Activated CD4-positive, alpha-beta memory T cell treated with anti-CD3 and anti-CD28 coated beads for 36 hours (primary cell): ENCODE measurements around the gene FBXL14. TPM values are rescaled to one million over a fixed set of nuclear protein-coding genes. Genes with fewer than 3 reads are reported as not detected.

Experiments used
- CTCF ChIA-PET: fragments of 350-600 bp; sonication (Branson Sonifier 250); formaldehyde crosslinking; loops from one replicate; lab custom pipeline; 2021; ENCODE audit warnings: antibody characterized with exemption, inconsistent platforms; lab: Charles Lee
- POLR2A ChIA-PET: fragments of 350-600 bp; sonication (Branson Sonifier 250); formaldehyde crosslinking; loops from one replicate; lab custom pipeline; 2021; ENCODE audit warnings: antibody characterized with exemption; lab: Charles Lee
- DNase-seq: peaks from one replicate; pipeline ENCODE4 v3.0.0-alpha.2; 2020
- H3K27ac Mint-ChIP-seq: one replicate; pipeline ENCODE4 v1.8.0; 2021; ENCODE audit warnings: mixed read lengths
- H3K27me3 Mint-ChIP-seq: one replicate; pipeline ENCODE4 v1.8.0; 2021; ENCODE audit warnings: mixed read lengths
- H3K36me3 Mint-ChIP-seq: one replicate; pipeline ENCODE4 v1.8.0; 2021; ENCODE audit warnings: mixed read lengths
- H3K4me1 Mint-ChIP-seq: one replicate; pipeline ENCODE4 v1.8.0; 2021; ENCODE audit warnings: low read depth, mixed read lengths
- H3K4me3 Mint-ChIP-seq: one replicate; pipeline ENCODE4 v1.8.0; 2021; ENCODE audit warnings: mild to moderate bottlenecking, mixed read lengths
- H3K9me3 Mint-ChIP-seq: one replicate; pipeline ENCODE4 v1.8.0; 2021; ENCODE audit warnings: mixed read lengths
- intact Hi-C: fragments of 100-400 bp; cut with micrococcal nuclease; formaldehyde crosslinking; loops from one replicate; pipeline ENCODE4 v1.15.1; 2023
- total RNA-seq, 2 experiments: library from RNA; stranded (reverse); gene quantifications; one replicate each; pipeline ENCODE4 v1.2.3, GENCODE V29; 2021

The FBXL14 gene
- total RNA-seq, 2 experiments from 2014 or later, result 13.5 to 14.4 TPM

DNA sequence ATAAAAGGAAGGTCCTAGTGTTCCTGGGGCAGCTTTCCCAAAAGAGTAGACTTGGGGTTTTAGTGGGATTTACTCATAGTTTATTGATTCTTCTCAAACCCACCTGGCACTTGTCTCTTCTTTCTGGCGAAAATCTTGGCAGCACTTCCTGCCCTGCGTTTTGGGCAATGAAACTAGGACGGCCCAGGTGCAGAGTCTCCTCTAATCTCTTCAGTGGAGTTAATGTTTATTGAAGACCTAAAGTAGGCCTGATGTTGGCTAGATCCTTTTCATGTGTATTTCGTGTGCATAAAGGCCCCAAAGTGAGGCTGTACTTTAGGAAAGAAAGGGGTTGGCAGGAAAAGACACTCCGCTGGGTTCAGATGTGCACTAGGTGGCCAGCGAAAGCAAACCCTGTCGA is 39.8 kb upstream of the FBXL14 start:
- Mint-ChIP-seq H3K4me1 (peaks cover 12% of the 10 kb centered on the region), H3K9me3 (no peaks in the 10 kb centered on the region), H3K36me3 (no peaks in the 10 kb centered on the region), H3K27ac (no peak overlapping the region), H3K4me3 (no peak overlapping the region), H3K27me3 (peaks cover 52% of the 10 kb centered on the region)
- no peak for DNase-seq
- CTCF ChIA-PET, result interaction anchor here (0.6 to 3.7 kb wide), 30 partner anchors 10 to 943 kb away, joined by 3 to 55 read pairs (median 4); no protein-coding TSS in a partner anchor
- POLR2A ChIA-PET, result no interaction called here
- intact Hi-C loops, result loop anchor here (1.0 kb wide), 1 partner anchor 157 kb away; no protein-coding TSS in a partner anchor

DNA sequence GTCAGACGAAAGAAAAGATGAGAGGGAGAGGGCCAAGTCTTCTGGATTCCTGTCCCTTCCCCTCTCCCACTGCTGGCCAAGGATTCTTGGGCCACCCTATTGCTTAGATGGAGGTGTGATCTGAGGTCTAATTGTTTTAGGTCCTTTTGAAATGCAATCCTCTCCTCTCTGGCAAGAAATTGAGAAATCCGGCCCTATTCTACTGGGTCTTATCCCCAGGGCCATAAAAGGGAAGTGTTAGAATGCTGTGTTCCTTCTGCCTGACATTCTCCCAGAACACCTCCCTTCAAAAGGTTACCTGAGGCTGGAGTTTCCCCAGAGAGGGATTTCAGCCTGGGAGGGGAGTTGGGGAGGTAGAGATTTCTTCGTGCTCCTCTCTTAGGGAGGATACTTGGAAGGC is 39.1 kb upstream of the FBXL14 start:
- Mint-ChIP-seq H3K27ac (no peak overlapping the region), H3K9me3 (no peaks in the 10 kb centered on the region), H3K4me1 (peaks cover 13% of the 10 kb centered on the region), H3K27me3 (peaks cover 58% of the 10 kb centered on the region), H3K36me3 (no peaks in the 10 kb centered on the region), H3K4me3 (no peak overlapping the region)
- intact Hi-C loops, result no loop called here
- ChIA-PET CTCF (interaction anchor here (2.0 to 4.0 kb wide), 6 partner anchors 11 to 515 kb away, joined by 12 to 55 read pairs (median 22); no protein-coding TSS in a partner anchor), POLR2A (no interaction called here)
- DNase-seq, result no peak

DNA sequence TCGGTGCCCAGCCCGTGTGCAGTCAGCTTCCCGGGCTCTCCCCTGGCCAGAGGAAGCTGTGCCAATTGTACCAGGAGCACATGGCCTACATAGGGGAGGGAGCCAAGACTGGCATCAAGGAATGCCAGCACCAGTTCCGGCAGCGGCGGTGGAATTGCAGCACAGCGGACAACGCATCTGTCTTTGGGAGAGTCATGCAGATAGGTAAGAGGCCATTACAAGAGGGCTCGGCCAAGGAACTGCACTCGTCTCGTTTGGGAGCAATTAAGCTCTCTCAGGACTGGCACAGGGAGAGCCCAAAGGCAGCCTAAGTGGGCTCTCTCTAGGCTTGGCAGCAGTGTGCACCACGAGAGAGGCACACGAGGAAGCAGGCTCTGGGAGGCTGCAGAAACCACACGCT is 38.3 kb upstream of the FBXL14 start:
- H3K9me3 Mint-ChIP-seq, result no peaks in the 10 kb centered on the region
- peaks cover 63% of the 10 kb centered on the region for H3K27me3 Mint-ChIP-seq
- ChIA-PET CTCF (interaction anchor here (0.6 to 4.0 kb wide), 5 partner anchors 22 to 763 kb away, joined by 3 to 19 read pairs (median 3); no protein-coding TSS in a partner anchor), POLR2A (no interaction called here)
- no peak overlapping the region for H3K4me3 Mint-ChIP-seq
- DNase-seq, result no peak
- intact Hi-C loops, result no loop called here
- H3K27ac Mint-ChIP-seq, result no peak overlapping the region
- H3K36me3 Mint-ChIP-seq, result no peaks in the 10 kb centered on the region
- H3K4me1 Mint-ChIP-seq, result peaks cover 13% of the 10 kb centered on the region

DNA sequence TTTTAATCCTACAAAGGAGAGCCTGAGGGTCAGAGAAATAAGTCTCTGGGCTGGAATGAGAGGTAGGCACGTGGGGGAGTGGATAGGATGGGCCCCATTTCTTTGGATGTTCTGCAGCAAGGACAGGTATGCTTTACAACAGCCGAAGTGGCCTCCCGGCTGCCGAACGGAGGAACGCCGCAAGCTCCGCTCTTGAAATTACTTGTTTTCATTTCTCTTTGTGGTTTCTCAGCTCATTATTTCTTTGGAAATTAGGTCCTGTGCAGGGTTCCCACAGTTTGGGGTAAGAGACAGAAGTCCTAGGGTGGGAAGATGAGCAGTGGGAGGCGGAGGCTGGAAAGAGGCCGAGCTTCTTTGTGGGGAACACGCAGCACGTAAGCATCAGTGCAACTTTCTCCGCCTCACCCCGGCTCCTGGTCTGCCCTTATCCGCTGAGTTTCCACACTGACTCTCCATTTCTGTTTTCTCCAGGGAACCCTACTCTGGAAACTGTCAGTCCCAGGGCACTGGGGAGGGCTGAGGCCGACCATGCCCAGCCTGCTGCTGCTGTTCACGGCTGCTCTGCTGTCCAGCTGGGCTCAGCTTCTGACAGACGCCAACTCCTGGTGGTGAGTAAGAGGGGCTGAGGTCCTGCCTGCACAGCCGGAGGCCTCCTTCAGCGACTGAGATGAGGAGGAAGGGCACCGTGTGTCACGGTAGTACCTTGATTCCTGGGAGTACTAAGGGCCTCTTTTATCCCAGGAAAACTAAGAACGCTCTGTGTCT is 36.6 kb upstream of the FBXL14 start:
- H3K4me1 Mint-ChIP-seq, result peaks cover 13% of the 10 kb centered on the region
- CTCF ChIA-PET, result interaction anchor here (0.8 to 4.0 kb wide), 10 partner anchors 12 to 636 kb away, joined by 3 to 19 read pairs (median 4); no protein-coding TSS in a partner anchor
- DNase-seq, result no peak
- H3K27me3 Mint-ChIP-seq, result peaks cover 68% of the 10 kb centered on the region
- H3K36me3 Mint-ChIP-seq, result no peaks in the 10 kb centered on the region
- H3K27ac Mint-ChIP-seq, result no peak overlapping the region
- intact Hi-C loops, result no loop called here
- no peaks in the 10 kb centered on the region for H3K9me3 Mint-ChIP-seq
- POLR2A ChIA-PET, result no interaction called here
- H3K4me3 Mint-ChIP-seq, result peak overlapping the region; percentile 59

DNA sequence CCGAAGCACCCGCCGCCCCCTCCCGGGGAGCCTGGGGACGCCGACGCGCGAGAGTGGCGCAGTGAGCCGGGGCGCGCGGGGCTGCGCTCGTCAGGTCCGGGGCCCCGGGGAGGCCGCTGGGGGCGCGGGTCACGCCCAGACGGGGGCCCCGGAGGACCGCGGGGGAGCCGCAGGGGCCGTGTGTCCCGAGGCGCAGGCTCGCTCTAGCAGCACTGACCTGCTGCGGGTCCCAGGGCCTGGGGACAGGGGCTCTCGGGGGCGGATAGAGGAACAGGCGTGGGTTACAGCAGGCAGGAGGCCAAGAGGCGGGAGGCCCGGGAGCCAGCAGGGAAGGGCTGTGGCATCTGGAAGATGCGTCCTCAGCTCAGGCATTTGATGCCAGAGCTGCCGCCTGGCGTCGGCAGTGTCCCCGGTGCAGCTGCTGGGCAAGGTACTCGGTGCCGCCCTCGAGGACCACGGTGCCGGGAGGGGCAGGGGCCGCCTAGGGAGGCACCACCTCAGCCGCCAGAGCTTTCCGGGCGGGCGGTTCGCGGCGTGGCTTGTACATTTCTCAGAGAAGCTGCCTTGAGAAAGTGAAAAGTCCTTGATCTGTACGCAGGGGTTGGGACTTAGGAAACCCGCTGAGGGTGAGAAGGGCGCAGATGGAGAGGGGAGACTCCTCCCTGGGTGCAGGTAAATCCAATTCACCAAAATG is 35.9 kb upstream of the FBXL14 start:
- no peaks in the 10 kb centered on the region for H3K36me3 Mint-ChIP-seq
- intact Hi-C loops, result no loop called here
- CTCF ChIA-PET, result interaction anchor here (0.8 to 4.0 kb wide), 12 partner anchors 11 to 636 kb away, joined by 3 to 19 read pairs (median 4); no protein-coding TSS in a partner anchor
- H3K9me3 Mint-ChIP-seq, result no peaks in the 10 kb centered on the region
- no peak for DNase-seq
- no peak overlapping the region for H3K27ac Mint-ChIP-seq
- peaks cover 13% of the 10 kb centered on the region for H3K4me1 Mint-ChIP-seq
- peaks cover 64% of the 10 kb centered on the region for H3K27me3 Mint-ChIP-seq
- POLR2A ChIA-PET, result no interaction called here
- peak overlapping the region; percentile 59 for H3K4me3 Mint-ChIP-seq

DNA sequence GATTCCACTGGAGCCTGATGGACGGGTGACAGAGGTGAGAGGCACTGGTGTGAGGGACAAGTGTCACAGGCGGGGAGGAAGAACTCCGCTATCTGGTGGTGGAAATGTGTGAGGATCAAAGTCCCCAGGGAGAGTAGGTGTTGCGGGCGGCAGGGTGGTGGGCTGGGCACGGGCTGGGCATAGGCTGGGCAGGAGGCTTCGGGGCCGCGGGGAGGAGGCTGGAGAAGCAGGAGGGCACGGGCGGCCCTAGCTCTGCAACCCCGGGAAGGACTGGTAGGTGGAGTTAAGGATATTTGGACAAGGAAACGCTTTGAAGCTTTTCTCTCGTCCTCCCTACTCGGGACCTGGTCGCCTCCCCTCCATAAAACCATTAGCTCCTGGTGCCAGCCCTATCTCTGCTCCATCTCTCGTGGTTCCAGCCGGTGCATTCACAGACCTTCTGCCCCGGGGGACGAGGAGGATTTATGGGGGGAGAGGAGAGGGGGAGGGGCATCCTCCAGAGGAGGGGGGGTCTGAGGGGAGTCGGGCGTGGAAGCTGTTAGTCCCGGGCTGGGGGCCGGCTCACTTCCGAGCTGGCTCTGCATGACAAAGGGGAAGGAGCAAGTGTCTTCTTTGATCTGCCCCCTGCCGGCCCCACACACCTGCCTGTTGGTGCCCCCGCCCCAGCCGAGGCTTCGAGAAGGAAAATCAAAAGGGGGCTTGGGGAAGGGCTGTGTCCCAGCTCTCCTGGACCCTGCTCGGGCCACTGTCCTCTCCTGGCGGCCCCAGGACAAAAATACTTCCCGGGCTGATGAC is 35.2 kb upstream of the FBXL14 start:
- H3K27me3 Mint-ChIP-seq, result peaks cover 60% of the 10 kb centered on the region
- H3K27ac Mint-ChIP-seq, result no peak overlapping the region

DNA sequence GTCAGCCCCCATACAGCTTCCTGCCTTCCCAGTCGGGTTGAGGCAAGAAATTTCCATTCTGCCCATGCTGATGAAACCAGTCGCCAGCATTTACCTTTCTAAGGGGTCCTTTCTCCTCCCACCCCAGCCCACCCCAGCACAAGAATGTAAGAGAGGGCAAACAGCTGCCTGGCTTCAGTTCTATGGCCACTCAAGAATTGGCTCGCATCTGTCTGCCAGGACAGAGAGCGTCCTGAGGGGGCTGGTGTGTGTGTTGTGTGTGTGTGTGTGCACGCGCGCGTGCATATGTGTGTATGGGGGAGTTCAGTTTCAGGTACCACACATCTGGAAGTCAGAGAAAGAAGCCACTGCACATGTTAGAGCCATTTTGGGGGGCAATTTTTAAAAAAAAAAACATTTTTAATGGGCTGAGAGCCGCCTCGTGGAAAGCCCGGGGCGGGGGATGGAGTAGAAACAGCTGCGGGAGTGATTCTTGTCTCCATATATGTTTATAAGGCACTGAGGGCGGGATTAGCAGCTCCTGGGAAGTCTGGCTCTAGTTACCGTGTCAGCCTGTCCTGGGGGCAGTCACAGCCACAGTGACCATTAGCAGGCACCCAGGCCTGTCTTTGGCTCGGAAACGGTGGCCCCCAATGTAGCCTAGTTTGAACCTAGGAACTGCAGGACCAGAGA is 34.4 kb upstream of the FBXL14 start, which contains the start of gene WNT5B:
Gene WNT5B, plus strand, starts transcription at position 566 of the 672 bp plus-strand sequence. CDS start 2,124 bp downstream, outside the sequence.
- ChIA-PET POLR2A (no interaction called here), CTCF (interaction anchor here (0.8 to 2.1 kb wide), 7 partner anchors 23 to 511 kb away, joined by 3 to 8 read pairs (median 5); no protein-coding TSS in a partner anchor)
- Mint-ChIP-seq H3K4me1 (peaks cover 13% of the 10 kb centered on the region), H3K27ac (no peak within 1 kb of the TSS), H3K4me3 (peak within 1 kb of the TSS; percentile 9), H3K27me3 (peaks cover 54% of the 10 kb centered on the region), H3K9me3 (no peaks in the 10 kb centered on the region), H3K36me3 (no peaks in the 10 kb centered on the region)
- intact Hi-C loops, result no loop called here
- no peak for DNase-seq

More for the DNA sequence above, 35.2 kb upstream of the FBXL14 start:
- H3K4me1 Mint-ChIP-seq, result peaks cover 13% of the 10 kb centered on the region
- H3K36me3 Mint-ChIP-seq, result no peaks in the 10 kb centered on the region
- intact Hi-C loops, result no loop called here
- H3K4me3 Mint-ChIP-seq, result peak overlapping the region; percentile 9
- ChIA-PET CTCF (interaction anchor here (0.8 to 4.0 kb wide), 11 partner anchors 10 to 512 kb away, joined by 3 to 19 read pairs (median 5); no protein-coding TSS in a partner anchor), POLR2A (no interaction called here)
- no peak for DNase-seq
- H3K9me3 Mint-ChIP-seq, result no peaks in the 10 kb centered on the region

DNA sequence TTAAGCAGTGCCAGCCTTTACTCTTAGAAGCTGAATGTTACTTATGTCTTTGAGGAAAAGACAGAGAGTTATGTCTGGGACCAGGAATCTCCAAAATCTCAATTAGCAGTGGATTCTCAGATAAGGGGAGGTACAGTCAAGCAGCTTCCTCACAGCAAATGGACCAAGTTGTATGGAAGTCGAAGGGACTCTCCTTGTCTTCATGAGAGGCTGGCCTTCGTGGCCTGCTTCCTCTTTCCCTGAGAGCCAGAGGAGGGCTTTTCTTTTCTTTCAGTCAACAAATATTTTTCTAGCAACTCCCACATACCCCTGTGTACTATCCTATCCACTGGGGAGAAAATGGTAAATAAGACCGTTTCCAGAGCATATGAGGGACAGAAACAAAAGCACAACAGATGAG is 28.0 kb upstream of the FBXL14 start:
- Mint-ChIP-seq H3K27me3 (peaks cover 17% of the 10 kb centered on the region), H3K9me3 (no peaks in the 10 kb centered on the region), H3K36me3 (no peaks in the 10 kb centered on the region), H3K27ac (no peak overlapping the region), H3K4me1 (peaks cover 12% of the 10 kb centered on the region), H3K4me3 (no peak overlapping the region)
- intact Hi-C loops, result no loop called here
- POLR2A ChIA-PET, result no interaction called here
- DNase-seq, result no peak
- CTCF ChIA-PET, result interaction anchor here (0.9 to 1.6 kb wide), 2 partner anchors 12 to 31 kb away, joined by 4 to 5 read pairs; no protein-coding TSS in a partner anchor

DNA sequence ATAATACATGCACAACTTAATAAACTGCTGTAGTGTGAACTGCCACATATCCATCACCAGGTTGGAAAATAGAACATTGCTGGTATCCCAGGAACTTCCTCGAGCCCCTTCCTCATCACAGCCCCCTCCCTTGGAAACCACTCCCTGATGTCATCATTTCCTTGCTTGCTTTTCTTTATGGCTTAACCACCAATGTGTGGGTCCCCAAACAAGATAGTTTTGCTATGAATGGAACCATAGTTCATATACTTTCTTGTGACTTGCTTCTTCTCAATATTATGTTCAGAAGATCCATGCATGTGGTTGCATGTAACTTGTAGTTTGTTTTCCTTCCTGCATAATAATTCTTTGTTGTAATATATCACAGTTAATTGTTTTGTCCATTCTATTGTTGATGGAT is 25.7 kb upstream of the FBXL14 start:
- H3K27me3 Mint-ChIP-seq, result peaks cover 12% of the 10 kb centered on the region
- no peaks in the 10 kb centered on the region for H3K9me3 Mint-ChIP-seq
- H3K4me3 Mint-ChIP-seq, result no peak overlapping the region
- DNase-seq, result no peak
- POLR2A ChIA-PET, result no interaction called here
- intact Hi-C loops, result no loop called here
- no peak overlapping the region for H3K27ac Mint-ChIP-seq
- CTCF ChIA-PET, result interaction anchor here (0.6 to 1.0 kb wide), 2 partner anchors 10 to 1053 kb away, joined by 4 to 6 read pairs; no protein-coding TSS in a partner anchor
- H3K36me3 Mint-ChIP-seq, result no peaks in the 10 kb centered on the region
- H3K4me1 Mint-ChIP-seq, result peaks cover 19% of the 10 kb centered on the region

DNA sequence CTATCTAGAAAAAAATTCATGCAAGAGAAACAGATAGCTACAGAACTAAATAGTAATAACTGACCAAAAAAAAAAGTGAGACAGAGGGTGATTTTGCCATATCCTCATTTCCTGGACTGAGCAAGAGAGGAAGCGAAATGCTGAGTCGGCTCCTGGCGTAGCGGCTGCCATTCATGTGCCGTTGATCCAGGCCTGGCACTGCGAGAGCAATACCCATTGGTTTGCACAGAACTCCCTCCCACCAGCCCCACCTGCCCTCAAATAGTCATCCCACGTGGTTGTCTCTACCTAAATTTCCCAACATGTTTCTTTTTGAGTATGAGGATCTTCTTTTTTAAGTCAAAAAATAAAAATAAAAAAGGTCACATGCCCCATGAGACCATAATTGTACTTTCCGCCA is 25.2 kb upstream of the FBXL14 start:
- Mint-ChIP-seq H3K9me3 (no peaks in the 10 kb centered on the region), H3K27ac (no peak overlapping the region), H3K4me1 (peaks cover 19% of the 10 kb centered on the region), H3K36me3 (no peaks in the 10 kb centered on the region), H3K4me3 (no peak overlapping the region), H3K27me3 (peaks cover 14% of the 10 kb centered on the region)
- intact Hi-C loops, result no loop called here
- ChIA-PET CTCF (interaction anchor here (1.0 kb wide), 1 partner anchor 11 kb away, joined by 4 read pairs; no protein-coding TSS in a partner anchor), POLR2A (no interaction called here)
- DNase-seq, result peak; percentile 75

DNA sequence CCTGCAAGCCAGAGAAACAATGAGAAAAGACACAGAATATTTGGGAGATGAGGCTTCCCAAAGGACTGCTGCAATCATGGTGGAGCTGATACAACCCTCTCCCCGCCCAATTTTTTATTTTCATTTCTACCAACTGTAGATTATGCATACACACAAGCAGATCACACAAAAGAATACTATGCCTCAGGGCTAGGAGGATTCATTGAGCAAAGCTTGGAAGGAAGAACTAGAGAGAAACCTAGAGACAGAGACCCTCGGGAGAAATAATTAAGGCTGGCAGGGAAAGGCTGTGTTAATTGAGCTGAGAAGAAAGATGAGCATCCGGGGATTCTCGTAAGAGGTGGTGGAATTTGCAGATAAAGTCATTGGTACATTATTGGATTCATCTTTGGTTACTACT is 24.8 kb upstream of the FBXL14 start:
- Mint-ChIP-seq H3K4me1 (peaks cover 19% of the 10 kb centered on the region), H3K27me3 (peaks cover 14% of the 10 kb centered on the region), H3K36me3 (no peaks in the 10 kb centered on the region), H3K27ac (no peak overlapping the region), H3K9me3 (no peaks in the 10 kb centered on the region), H3K4me3 (no peak overlapping the region)
- ChIA-PET CTCF (interaction anchor here (1.0 kb wide), 1 partner anchor 11 kb away, joined by 4 read pairs; no protein-coding TSS in a partner anchor), POLR2A (no interaction called here)
- DNase-seq, result no peak
- intact Hi-C loops, result no loop called here
